Small intestine (tissue), 7 donors: ENCODE measurements around the gene THAP6. TPM values are rescaled to one million over a fixed set of nuclear protein-coding genes. Genes with fewer than 3 reads are reported as not detected.
A peak's percentile ranks its signal among the peaks of the same experiment; 100 is the strongest.
"Not testable (repeated sequence)": the region's sequence is repeated elsewhere in the genome, so short reads cannot be mapped to it uniquely, and the experiment has no call there.

ENCODE experiments used
- DNase-seq, 2 donors: peaks; one replicate each; pipeline versions ENCODE4 v3.0.0 to v3.0.0-alpha.2; 2013
- FAIRE-seq: peaks from 2 replicates; lab custom pipeline; 2012; peaks lifted over from hg19 to GRCh38; lab: Jason Lieb, UNC
- H3K27ac ChIP-seq, 3 donors: one replicate each; pipeline ENCODE4 v1.5.1; 2013; ENCODE audit warnings: low read length in 2 of 3, mild to moderate bottlenecking in 2 of 3, control low read depth in 1 of 3, inconsistent platforms in 1 of 3, low read depth in 1 of 3, moderate library complexity in 1 of 3
- H3K27me3 ChIP-seq, 3 donors: one replicate each; pipeline ENCODE4 v1.6.1; 2013; ENCODE audit warnings: low read length in 3 of 3, inconsistent platforms in 1 of 3; ENCODE audit not compliant: control insufficient read depth in 3 of 3, insufficient read depth in 3 of 3
- H3K36me3 ChIP-seq, 3 donors: one replicate each; pipeline ENCODE4 v1.6.1; 2013; ENCODE audit warnings: low read length in 3 of 3, inconsistent platforms in 1 of 3, low read depth in 1 of 3, mild to moderate bottlenecking in 1 of 3, moderate library complexity in 1 of 3; ENCODE audit not compliant: control insufficient read depth in 3 of 3, insufficient read depth in 2 of 3
- H3K4me1 ChIP-seq, 3 donors: one replicate each; pipeline ENCODE4 v1.6.1; 2013; ENCODE audit warnings: low read length in 2 of 3, inconsistent platforms in 1 of 3, low read depth in 1 of 3, mild to moderate bottlenecking in 1 of 3, moderate library complexity in 1 of 3; ENCODE audit not compliant: control insufficient read depth in 3 of 3, insufficient read depth in 2 of 3
- H3K4me3 ChIP-seq, 3 donors: one replicate each; pipeline ENCODE4 v1.5.1; 2013; ENCODE audit warnings: low read length in 3 of 3, control low read depth in 1 of 3, inconsistent platforms in 1 of 3, low read depth in 1 of 3, mild to moderate bottlenecking in 1 of 3, moderate library complexity in 1 of 3
- H3K9me3 ChIP-seq, 2 donors: one replicate each; pipeline ENCODE4 v1.6.1; 2013; ENCODE audit warnings: low read depth in 1 of 2, low read length in 1 of 2; ENCODE audit not compliant: control insufficient read depth in 2 of 2, insufficient read depth in 1 of 2
- WGBS, 3 donors: extraction: QIAGEN DNeasy Blood & Tissue Kit; methylation state at CpG; one replicate each; pipeline ENCODE4 v1.1.7; 2013; 5-methylcytosine and 5-hydroxymethylcytosine counted together
- polyA plus RNA-seq, 4 donors: library from polyadenylated mRNA; stranded (reverse) in 3 of 4; unstranded in 1 of 4; fragments of 200-250 nt in 3 of 4; fragments of 120-200 nt in 1 of 4; gene quantifications; one replicate each; pipeline versions ENCODE4 v1.2.1 to v1.2.3, GENCODE V29; 2013
- donor health status: healthy with polysubstance abuse.
- donor health status: control.
- donor health status: control.
- donor health status: Bipolar disorder and iron deficiency.
- donor health status: healthy.

THAP6 gene
- polyA plus RNA-seq, 4 donors = 4.1 to 20.8 (median 5.9) TPM

DNA sequence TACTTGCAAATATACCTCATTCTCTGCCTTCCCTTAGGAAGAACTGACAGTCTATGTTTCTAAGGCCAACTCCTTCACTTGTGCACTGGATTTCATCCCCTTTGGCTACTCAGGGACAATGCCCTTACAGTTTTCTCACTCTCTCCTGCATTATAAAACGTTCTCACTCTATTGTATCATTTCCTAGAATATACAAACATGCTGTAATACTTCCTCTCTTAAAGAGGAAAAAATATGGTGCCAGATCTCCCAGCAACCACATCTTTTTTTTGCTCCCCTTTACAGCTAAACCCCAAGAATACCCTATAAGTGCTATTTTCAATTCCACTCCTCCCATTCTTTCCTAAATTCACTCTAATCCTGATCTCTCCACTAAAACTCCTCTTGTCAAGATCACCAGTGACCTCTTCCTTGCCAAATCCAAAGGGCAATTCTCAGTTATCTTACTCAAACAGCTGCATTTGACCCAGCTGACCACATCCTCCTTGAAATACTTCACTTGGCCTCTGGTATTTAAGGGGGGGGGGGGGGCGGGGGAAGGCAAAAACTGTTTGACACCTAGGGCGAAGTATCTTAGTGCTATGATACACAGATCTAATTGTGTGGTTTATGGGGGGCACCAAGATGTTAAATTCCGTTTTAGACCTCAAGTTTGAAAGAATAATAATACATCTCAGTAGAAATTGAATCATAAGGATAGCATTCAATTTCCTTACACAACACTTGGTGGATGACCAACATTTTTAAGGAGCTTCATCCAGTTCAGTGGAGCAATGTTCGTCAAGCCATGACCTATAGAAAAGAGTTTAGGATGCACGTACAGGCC is 1.7 kb upstream of the THAP6 start:
- FAIRE-seq (no peak), DNase-seq (peak; percentile 7 to 40)
- H3K27me3 ChIP-seq = no peaks in the 10 kb centered on the region
- peaks cover 0 to 5% (median 0%) of the 10 kb centered on the region in 3 donors for H3K36me3 ChIP-seq
- H3K4me3 ChIP-seq = peak overlapping the region in 2 of 3 donors; percentile 87 to 90
- H3K4me1 ChIP-seq = peaks cover 2 to 21% (median 14%) of the 10 kb centered on the region in 3 donors
- H3K27ac ChIP-seq = peak overlapping the region; percentile 32 to 98 (median 86)
- no peaks in the 10 kb centered on the region for H3K9me3 ChIP-seq
- 24 to 31% (median 27%) methylated on average over 6 of the region's 6 CpGs for WGBS, 3 donors

DNA sequence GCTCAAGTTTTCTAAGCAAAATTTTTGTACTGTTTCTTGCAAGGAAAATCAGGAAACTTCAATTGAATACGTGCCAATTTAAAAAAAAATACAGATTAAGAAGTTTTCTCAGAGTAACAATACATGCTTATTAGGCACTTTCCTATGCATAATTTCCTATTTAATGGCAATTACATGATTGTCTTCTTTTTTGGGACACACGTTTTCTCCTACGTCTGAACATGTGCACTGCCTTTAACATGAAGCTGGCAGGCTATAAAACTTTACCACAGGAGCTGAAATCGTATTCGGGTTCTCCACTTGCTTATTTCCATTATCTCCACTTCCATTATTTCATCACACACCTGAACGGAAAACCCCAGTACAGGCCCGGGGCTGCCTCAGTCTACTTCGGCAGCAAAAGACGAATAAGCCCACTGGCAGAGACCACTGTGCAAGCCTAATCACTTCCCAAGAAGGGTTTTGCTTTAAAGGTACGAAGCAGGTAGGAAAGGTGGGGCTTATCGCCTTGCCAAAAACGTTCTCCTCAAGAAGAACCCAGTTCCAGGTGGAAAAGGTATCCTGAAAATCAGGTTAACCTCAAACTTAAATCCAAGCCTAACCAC is 645 bp upstream of the THAP6 start:
- no peaks in the 10 kb centered on the region for H3K27me3 ChIP-seq
- peaks cover 0 to 5% (median 0%) of the 10 kb centered on the region in 3 donors for H3K36me3 ChIP-seq
- DNase-seq = no peak
- peaks cover 2 to 21% (median 14%) of the 10 kb centered on the region in 3 donors for H3K4me1 ChIP-seq
- 0 to 1% (median 1%) methylated on average over 12 of the region's 12 CpGs for WGBS, 3 donors
- peak overlapping the region; percentile 91 to 98 (median 98) for H3K27ac ChIP-seq
- no peak for FAIRE-seq
- H3K9me3 ChIP-seq = no peaks in the 10 kb centered on the region
- H3K4me3 ChIP-seq = peak overlapping the region; percentile 47 to 90 (median 87)

GRCh38 chr4:75514949-75515612 is 808 bp downstream of the THAP6 start:
- peak in 1 of 2 donors; percentile 24 for DNase-seq
- 8 to 28% (median 8%) methylated on average over 9 of the region's 9 CpGs for WGBS, 3 donors
- no peak for FAIRE-seq
- H3K27me3 ChIP-seq = no peaks in the 10 kb centered on the region
- peak overlapping the region; percentile 47 to 90 (median 87) for H3K4me3 ChIP-seq
- peak overlapping the region; percentile 91 to 98 (median 98) for H3K27ac ChIP-seq
- H3K36me3 ChIP-seq = peaks cover 0 to 5% (median 2%) of the 10 kb centered on the region in 3 donors
- peaks cover 2 to 21% (median 12%) of the 10 kb centered on the region in 3 donors for H3K4me1 ChIP-seq
- H3K9me3 ChIP-seq = no peaks in the 10 kb centered on the region

DNA sequence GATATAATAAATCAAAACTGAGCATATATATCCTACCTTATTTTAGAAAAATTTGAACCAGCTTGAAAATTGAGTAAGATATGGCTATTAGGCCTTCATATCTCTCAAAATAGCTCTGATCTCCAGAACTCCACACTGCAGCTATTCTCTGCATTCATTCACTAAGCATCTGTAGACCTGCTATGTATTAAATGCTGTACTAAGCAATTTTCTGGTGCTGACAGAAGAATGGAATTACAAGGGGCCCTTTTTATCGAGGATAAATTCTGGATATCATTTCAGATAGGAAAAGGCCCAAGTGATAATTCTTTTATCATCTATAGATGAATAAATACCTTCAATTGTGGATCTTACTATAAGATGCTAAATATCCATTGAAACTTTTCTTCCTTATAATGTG is 1.9 kb downstream of the THAP6 start:
- H3K9me3 ChIP-seq = no peaks in the 10 kb centered on the region
- no peaks in the 10 kb centered on the region for H3K27me3 ChIP-seq
- WGBS, 3 donors = 69 to 83% (median 79%) methylated on average over 1 of the region's 1 CpG
- peaks cover 2 to 21% (median 12%) of the 10 kb centered on the region in 3 donors for H3K4me1 ChIP-seq
- DNase-seq (no peak), FAIRE-seq (no peak)
- H3K4me3 ChIP-seq = no peak overlapping the region
- H3K27ac ChIP-seq = no peak overlapping the region
- peaks cover 0 to 5% (median 2%) of the 10 kb centered on the region in 3 donors for H3K36me3 ChIP-seq

DNA sequence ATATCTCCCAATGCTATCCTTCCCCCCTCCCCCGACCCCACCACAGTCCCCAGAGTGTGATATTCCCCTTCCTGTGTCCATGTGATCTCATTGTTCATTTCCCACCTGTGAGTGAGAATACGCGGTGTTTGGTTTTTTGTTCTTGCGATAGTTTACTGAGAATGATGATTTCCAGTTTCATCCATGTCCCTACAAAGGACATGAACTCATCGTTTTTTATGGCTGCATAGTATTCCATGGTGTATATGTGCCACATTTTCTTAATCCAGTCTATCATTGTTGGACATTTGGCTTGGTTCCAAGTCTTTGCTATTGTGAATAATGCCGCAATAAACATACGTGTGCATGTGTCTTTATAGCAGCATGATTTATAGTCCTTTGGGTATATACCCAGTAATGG is 5.2 kb downstream of the THAP6 start:
- not testable (repeated sequence) for H3K27ac ChIP-seq, FAIRE-seq, DNase-seq, H3K4me3 ChIP-seq, H3K36me3 ChIP-seq, H3K9me3 ChIP-seq, H3K27me3 ChIP-seq, H3K4me1 ChIP-seq
- WGBS, 3 donors = 93 to 100% (median 93%) methylated on average over 4 of the region's 7 CpGs

DNA sequence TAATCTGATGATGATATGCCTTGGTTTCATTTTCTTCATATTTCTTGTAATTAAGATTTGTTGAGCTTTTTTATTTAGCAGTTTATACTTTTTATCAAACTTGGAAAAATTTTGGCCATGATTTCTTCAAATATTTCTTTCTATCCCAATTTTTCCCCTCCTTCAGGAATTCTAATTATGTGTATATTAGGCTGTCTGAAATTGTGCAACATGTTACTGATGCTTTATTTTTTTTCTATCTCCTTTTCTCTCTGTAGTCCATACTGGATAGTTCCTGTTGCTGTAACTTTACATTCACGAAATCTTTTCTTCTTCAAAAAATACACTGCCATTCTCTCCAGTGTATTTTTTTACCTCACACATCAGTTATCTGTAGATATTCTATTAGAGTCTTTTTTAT is 10.8 kb downstream of the THAP6 start:
- Histone ChIP-seq H3K4me1 (no peaks in the 10 kb centered on the region), H3K9me3 (no peaks in the 10 kb centered on the region), H3K36me3 (peaks cover 0 to 13% (median 7%) of the 10 kb centered on the region in 3 donors), H3K27me3 (no peaks in the 10 kb centered on the region), H3K27ac (no peak overlapping the region), H3K4me3 (no peak overlapping the region)
- FAIRE-seq (no peak), DNase-seq (no peak)
- 95 to 100% (median 100%) methylated on average over 1 of the region's 1 CpG for WGBS, 3 donors

DNA sequence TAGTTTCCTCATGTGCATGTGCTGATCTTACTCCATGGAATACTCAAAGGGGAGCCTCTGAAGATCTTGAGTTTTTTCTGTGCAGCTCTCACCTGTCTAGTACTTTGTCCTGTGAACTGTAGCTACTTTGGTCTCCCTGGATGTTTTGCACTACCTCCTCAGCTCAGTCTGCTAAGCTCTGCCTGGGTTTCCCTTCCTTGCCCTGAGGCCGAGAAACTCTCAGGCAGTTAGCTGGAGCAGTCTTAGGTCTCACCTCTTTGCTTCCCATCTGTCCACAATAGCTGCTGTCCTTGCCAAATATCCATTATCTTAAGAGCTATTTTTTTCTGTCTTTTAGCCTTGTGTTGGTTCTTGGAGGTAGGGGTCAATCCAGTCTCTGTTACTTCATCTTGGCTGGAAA is 11.6 kb downstream of the THAP6 start:
- Histone ChIP-seq H3K4me1 (no peaks in the 10 kb centered on the region), H3K9me3 (peaks cover 0 to 4% of the 10 kb centered on the region in 2 donors), H3K27ac (no peak overlapping the region), H3K27me3 (no peaks in the 10 kb centered on the region), H3K36me3 (peaks cover 0 to 13% (median 11%) of the 10 kb centered on the region in 3 donors), H3K4me3 (no peak overlapping the region)
- no peak for FAIRE-seq
- DNase-seq = no peak
- 95 to 100% (median 99%) methylated on average over 1 of the region's 1 CpG for WGBS, 3 donors

- Histone ChIP-seq H3K4me3 (no peak overlapping the region), H3K36me3 (peaks cover 0 to 20% (median 19%) of the 10 kb centered on the region in 3 donors), H3K9me3 (peaks cover 0 to 19% of the 10 kb centered on the region in 2 donors), H3K27me3 (no peaks in the 10 kb centered on the region), H3K27ac (no peak overlapping the region), H3K4me1 (no peaks in the 10 kb centered on the region)
- FAIRE-seq (no peak), DNase-seq (no peak)
Observed at GRCh38 chr4:75527482-75527881, 13.2 kb downstream of the THAP6 start.
